Activated gamma-delta T cell (primary cell): ENCODE measurements around the gene CA10.

Experiments
- DNase-seq: peaks from one replicate; lab custom pipeline; 2025; lab: John Stamatoyannopoulos, UW

CA10 gene

DNA sequence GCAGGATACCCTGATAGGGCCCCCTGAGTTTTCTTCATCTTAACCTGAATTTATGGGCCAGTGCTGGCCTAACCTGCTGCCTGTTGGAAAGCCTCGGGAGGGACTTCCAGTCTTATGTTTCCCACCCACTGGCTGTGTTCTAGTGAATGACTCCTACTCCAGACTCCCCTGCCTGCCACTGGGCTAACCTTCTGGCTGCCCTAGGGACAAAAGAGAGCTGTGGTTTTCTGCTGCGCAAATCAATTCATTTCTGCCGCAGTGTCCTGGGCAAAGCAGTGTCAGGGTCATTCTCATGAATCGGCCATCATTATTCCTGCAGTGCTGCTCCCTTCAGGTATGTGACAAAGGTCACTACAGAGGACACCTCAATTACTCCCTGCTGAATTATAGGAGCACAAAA lies 512.0 kb downstream of the CA10 start:
- DNase-seq = no peak

GRCh38 chr17:51645056-51645455 lies 513.5 kb downstream of the CA10 start:
- no peak for DNase-seq

- DNase-seq = no peak
Measured at GRCh38 chr17:51643702-51644490, 514.6 kb downstream of the CA10 start.

GRCh38 chr17:51642029-51642428 lies 516.5 kb downstream of the CA10 start:
- DNase-seq = no peak

- no peak for DNase-seq
Measured at GRCh38 chr17:51640108-51640622, 518.3 kb downstream of the CA10 start.

- no peak for DNase-seq
Measured at GRCh38 chr17:51638971-51639370, 519.5 kb downstream of the CA10 start.

GRCh38 chr17:51636291-51636690 lies 522.2 kb downstream of the CA10 start:
- no peak for DNase-seq

DNA sequence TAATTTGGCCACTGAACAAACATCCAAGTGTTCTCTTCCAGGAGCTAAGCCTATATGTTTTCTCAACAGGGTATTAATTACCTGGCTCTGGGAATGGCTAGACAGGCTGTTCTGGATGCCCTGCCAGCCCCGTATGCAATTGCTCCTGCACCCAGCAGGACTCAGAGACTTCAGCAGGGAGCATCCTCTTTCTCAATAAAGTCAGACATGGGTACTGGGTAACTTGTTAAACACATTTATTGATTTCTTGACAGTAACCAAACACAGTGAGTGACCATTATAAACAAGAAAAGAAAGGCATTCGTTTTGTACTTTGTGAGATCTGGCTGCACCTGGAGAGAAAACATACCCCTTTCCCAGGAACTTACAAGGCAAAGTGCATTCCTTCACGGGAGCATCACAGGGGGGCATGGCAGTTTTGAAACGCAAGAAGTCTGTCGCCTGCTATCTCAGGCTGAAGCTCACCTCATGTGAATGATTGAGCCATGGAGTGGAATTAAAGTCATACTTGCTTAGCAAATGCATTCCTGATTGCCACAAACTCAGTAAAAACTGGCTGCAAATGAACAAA lies 528.3 kb downstream of the CA10 start:
- no peak for DNase-seq

DNA sequence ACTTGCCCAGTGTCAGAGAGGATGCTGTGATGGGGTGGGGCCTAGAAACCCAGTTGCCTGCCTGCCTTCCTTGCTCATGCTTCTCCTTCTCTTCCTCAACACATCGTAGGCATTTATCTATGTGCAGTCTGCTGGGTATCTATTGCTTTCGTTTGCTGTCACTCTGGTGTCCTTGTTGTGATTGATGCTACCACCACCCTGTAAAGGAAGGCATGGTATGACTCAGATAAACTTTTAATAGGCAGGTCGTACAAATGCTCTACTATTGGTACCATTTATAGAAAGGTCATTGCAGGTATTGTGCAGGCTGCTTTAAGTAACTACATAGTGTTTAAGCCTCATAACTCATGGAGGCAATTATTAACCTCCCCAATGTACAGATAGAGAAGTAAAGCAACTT lies 529.3 kb downstream of the CA10 start:
- DNase-seq = no peak

- DNase-seq = no peak
Measured at GRCh38 chr17:51627779-51628178, 530.7 kb downstream of the CA10 start.

DNA sequence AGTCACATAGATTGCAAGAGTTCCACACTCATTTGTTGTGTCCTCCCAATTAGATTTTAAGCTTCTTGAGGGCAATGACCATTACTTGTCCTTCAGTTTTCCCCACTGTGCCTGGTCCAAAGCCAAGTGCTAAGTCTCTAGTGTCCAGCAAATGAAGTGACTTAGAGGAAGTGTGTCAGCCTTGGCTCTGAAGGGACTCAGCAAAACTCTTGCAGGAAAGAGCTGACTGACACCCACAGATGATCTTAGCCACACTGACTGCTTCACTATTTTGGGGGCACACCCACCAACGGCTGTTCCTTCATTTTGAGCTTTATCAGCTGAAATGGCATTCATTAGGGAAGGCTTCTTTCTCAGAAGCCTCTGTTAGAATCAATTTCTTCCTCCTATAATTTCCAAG lies 540.0 kb downstream of the CA10 start:
- no peak for DNase-seq

- no peak for DNase-seq
Measured at GRCh38 chr17:51617986-51618385, 540.5 kb downstream of the CA10 start.

- DNase-seq = no peak
Measured at GRCh38 chr17:51613255-51613654, 545.3 kb downstream of the CA10 start.

GRCh38 chr17:51612692-51613091 lies 545.8 kb downstream of the CA10 start:
- no peak for DNase-seq

- DNase-seq = no peak
Measured at GRCh38 chr17:51611585-51611984, 546.9 kb downstream of the CA10 start.

- DNase-seq = no peak
Measured at GRCh38 chr17:51610834-51611233, 547.7 kb downstream of the CA10 start.

DNA sequence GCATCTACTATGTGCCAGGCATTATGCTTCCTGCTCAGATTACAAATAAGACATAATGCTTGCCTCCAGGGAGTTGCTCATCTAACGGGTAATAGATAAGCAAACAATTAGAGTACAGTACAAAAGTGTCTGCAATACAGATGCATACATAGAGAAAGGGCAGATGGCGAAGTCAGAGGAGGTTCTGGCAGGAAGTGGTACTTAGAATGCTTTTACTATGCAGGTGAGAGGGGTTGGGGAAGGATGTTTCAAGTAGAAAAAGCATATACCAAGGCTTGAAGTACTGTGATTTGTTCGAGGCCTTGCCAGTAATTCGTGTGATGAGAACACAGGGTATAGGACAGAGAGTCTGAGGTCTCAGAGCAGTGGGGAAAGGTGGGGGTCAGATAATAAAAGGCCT lies 548.4 kb downstream of the CA10 start:
- no peak for DNase-seq

- no peak for DNase-seq
Measured at GRCh38 chr17:51608251-51608933, 550.1 kb downstream of the CA10 start.

DNA sequence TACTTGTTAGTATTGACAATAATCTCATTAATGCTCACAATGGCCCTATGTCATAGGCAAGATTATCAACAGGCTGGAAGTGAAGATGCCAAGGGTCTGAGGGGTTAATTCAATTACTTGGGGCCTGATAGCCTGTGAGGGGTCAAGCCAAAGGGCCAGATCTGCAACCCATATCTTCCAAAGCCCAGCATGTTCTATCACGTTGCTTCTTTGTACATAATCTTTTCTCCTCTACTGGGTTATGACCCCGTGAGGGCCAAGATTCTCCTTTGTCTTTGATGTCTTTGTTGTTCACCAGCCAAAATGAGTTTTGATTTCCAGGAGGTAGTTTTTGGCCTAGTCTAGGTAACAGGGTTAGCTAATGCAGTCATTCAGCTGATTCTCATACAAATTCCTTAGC lies 551.0 kb downstream of the CA10 start:
- DNase-seq = no peak

- no peak for DNase-seq
Measured at GRCh38 chr17:51604299-51605020, 554.1 kb downstream of the CA10 start.

DNA sequence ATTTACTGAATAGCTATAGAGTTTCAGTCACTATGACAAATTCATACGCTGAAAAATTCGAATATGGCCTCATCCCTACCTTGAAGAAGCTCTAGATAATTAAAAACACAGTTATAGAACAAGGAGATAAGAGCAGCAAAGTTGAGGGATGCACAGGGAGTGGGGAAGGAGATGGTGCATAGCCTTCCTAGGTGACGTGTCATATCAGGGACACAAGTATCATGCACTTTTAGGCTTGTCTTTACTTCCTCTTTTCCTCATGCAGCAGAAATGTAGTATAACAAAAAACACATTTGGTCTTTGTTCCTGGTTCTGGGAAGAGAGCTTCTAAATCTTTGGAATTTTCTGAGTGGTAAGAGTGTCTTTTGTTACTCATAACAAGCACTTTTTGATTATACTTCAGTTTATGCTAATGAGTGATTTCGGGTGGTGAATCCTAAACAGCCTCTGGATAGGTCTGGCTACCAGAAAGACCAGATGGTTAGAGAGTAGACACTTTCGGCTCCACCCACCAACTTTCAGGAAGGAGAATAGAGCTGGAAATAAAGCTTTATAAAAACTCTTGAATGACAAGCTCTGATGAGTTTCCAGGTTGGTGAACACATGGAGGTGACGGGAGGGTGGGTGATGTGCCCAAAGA lies 556.8 kb downstream of the CA10 start:
- no peak for DNase-seq

- DNase-seq = no peak
Measured at GRCh38 chr17:51598824-51599223, 559.7 kb downstream of the CA10 start.
